COR-L47 (cell line): ENCODE results near the gene LRRC4C.
"Not testable (repeated sequence)": the region's sequence is repeated elsewhere in the genome, so short reads cannot be mapped to it uniquely, and the experiment has no call there.

Experiments used
- DNase-seq: peaks from one replicate; lab custom pipeline; 2025; lab: John Stamatoyannopoulos, UW

The LRRC4C gene

DNA sequence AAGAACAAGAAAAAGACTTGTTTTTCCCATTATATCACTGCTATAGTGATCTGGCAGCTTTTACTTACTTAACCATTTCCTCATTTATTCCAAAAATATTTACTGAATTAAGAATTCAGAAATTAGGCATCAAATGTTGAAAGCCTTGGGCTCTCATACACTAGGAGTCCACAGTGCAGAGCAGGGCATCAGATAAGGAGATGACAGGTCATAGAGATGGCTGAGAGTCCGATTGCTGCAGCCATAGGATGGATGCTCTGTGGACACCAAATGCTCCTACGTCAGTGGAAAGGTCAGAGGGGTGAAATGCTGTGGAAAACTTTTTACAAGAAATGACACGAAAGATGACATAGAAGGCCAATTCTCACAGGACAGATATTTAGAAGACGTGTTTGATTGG lies 771.1 kb downstream of the LRRC4C start:
- no peak for DNase-seq

- DNase-seq: no peak
These were observed 772.7 kb downstream of the LRRC4C start for GRCh38 chr11:40686765-40687164.

- DNase-seq: no peak
These were observed 776.4 kb downstream of the LRRC4C start for GRCh38 chr11:40683010-40683409.

DNA sequence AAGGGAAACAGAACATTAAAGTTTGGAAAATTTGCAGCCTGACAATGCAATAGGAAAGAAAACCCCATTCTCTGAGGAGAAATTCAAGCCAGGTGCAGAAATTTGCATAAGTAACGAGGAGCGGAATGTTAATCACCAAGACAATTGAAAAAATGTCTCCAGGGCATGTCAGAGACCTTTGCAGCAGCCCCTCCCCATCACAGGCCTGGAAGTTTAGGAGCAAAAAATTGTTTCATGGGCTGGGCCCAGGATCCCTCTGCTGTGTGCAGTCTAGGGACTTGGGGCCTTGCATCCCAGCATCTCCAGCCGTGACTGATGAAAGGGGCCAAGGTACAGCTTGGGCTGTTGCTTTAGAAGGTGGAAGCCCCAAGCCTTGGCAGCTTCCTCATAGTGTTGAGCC lies 780.2 kb downstream of the LRRC4C start:
- no peak for DNase-seq

DNA sequence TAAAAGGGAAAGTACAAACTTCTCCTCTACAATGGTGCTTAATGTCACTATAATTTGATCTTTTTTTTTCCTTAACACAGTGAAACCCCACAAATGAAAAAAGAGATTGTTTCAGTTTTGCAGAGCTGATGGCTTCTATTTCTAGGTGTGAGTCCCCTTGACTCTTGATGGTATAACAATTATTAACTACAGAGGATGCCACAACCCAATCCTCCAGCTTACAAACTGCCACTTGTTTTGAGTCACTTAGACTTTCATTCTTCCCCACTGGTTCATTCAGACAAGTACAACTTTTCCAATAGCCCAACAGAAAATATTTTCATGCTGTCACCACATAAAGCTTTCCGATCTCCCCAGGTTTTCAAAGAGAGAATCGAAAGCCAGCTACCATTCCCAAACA lies 812.2 kb downstream of the LRRC4C start:
- no peak for DNase-seq

DNA sequence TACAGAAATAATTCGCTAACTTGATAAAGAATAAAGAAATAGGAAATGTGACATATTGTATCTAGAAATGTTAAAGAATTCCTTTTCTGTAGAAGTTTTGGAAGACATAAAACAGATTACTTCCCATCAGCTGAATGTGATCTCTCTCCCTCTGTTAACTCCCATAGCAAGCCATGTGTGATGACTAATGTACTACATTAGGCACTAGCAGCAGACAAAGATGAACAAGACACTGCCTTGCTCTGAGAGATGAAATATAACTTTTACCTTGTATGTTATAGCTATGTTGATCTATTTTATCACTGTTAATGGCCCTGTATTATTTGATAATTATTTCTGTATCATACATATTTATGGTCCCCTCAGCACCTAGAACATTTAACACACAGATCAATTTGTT lies 817.2 kb downstream of the LRRC4C start:
- no peak for DNase-seq

DNA sequence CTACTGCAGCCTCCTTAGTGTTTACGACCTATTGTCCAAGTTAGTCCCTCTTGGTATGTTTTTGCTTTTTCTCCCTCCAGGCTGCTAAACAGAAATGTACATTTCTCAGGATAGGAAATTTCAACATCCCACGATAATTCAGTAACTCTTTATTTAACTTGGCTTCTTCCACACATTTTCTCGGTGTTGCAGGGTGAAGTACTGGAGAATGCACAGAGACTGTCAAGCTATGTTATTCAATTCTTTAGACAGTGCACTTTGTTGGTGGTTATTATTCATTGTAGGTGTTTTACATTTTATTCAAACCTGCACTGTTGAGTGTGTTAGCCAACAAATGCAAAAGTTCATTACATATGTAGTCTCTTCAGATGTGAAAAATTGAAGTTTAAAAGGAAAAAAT lies 839.8 kb downstream of the LRRC4C start:
- no peak for DNase-seq

- DNase-seq: no peak
These were observed 852.7 kb downstream of the LRRC4C start for GRCh38 chr11:40606800-40607199.

- DNase-seq: no peak
These were observed 856.4 kb downstream of the LRRC4C start for GRCh38 chr11:40602866-40603552.

DNA sequence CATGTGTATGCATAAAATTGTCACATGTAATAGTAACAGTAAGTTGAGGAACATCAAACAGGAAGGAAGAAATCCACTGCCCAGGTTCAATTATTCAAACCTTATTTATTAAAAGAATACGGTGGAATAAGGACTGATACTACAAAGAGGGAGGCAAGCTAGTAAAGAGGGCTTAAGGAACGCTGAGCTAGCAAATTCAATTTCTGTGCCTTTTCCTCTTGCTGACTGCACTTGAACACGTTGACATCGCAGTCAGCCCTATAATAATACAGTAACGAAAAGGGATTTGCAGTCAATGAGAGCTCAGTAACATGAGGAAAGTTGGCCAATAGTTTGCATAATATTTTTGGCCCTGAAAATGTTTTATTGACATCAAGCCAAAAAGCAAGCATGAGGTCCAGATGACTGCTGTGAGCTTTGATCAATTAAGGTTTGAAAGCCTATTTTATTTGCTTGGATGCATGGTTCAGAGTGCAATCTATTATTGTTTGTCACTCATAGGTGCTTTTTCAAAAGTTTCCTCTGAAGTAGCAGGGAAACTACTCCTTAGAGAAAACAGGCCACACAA lies 861.8 kb downstream of the LRRC4C start:
- no peak for DNase-seq

- DNase-seq: no peak
These were observed 886.1 kb downstream of the LRRC4C start for GRCh38 chr11:40573254-40573891.

DNA sequence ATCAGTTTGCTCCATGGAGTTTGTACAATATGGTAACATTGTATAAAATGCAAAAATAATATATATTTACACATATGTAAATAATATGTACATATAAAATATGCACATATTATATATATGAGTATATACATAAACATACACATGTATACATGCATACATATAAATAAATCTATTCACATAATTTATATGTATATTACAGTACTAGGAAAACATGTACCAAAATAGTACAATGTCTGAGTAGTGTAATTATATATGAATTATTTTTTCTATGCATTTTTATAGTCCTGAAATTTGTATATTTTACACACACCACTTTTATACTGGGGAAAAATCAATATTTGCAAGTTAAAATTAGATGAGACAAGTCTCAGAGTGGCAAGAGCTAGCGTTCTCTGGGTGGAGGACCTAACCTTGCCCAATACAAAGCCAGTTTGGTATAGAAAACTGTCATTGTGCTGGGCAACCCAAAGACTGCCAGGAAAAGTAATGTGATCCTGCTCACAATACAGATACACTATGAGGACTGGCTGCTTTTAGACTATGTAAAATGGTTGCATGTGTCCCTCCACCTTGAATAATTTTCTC lies 889.4 kb downstream of the LRRC4C start:
- no peak for DNase-seq

DNA sequence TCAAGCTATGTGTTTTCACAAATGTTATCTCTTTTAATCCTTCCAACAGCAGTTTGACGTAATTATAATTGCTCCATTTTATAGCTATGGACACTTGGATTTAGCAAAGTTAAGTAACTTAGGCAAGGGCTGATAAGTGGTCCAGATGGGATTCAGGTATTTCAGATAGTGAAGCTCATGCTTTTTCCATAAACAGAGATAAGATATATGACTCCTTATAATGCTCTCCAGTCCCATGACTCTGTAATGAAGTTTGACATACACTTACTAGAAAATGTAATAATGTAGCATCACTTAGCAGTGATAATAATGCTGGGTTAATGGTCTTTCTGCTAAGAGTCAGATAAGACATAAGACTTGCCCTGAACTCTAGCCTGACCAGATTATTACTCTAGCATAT lies 892.1 kb downstream of the LRRC4C start:
- DNase-seq: no peak

- no peak for DNase-seq
These were observed 915.3 kb downstream of the LRRC4C start for GRCh38 chr11:40544162-40544561.

DNA sequence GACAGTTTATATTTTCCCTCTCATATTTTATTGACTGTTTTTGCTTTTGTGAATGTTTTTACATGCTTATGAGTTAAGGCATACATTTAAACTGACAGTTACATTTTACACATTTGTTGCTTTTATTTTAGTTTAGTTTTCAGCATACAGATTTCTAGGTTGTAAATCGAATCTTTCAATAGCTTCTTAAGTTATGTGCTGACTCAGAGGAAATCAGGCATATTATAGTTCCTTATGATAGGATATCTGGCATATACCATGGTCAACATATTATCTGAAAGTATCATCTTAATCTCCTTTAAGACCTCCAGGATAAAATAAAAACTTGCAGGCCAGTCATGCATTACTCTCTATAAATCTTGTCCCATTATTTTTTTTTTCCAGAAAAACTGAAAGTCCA lies 916.6 kb downstream of the LRRC4C start:
- DNase-seq: no peak

- DNase-seq: no peak
These were observed 921.7 kb downstream of the LRRC4C start for GRCh38 chr11:40537734-40538133.

DNA sequence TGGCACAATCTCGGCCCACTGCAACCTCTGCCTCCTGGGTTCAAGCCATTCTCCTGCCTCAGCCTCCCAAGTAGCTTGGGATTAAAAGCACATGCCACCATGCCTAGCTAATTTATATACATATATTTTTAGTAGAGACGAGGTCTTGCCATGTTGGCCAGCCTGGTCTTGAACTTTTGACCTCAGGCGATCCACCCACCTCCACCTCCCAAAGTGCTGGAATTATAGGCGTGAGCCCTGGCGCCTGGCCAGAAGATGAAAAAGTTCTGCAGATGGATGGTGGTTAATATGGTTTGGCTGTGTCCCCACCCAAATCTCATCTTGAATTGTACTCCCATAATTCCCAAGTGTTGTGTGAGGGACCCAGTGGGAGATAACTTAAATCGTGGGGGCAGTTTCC lies 937.4 kb downstream of the LRRC4C start:
- DNase-seq: not testable (repeated sequence)

DNA sequence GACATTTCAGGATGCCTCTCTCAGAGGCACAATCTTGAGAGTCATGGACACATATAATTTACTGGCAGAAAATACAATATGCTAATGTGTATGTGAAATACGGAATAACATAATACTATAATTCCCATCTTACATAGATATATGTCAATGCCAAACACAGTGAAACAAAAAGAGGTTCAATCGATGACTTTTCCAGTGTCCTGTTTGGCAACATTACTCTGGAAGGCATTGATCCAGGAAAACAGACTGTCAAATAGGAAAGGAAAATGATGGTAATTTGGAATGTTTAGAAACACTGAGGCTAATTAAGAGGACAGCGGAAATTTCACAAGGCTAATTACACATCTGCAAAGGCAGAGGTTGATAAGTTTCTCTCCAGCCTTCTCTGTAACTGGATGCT lies 942.3 kb downstream of the LRRC4C start:
- no peak for DNase-seq

DNA sequence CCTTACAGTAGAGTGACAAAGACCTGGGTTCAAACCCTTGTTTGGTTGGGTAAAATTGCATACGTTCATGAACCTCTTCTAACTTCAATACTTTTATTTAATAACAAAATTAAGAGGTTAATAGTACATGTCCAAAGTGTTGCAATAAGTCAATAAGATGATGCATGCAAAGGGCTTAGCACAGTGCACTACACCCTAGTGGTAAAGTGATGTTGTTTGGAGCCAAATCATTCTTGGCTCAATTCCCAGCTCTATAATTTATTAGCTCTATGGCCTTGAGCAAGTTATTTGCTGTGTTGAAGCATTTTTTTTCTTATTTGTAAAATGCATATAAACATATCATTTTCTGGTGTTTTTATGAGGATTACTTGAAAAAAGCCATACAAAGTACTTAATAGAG lies 945.3 kb downstream of the LRRC4C start:
- DNase-seq: no peak

DNA sequence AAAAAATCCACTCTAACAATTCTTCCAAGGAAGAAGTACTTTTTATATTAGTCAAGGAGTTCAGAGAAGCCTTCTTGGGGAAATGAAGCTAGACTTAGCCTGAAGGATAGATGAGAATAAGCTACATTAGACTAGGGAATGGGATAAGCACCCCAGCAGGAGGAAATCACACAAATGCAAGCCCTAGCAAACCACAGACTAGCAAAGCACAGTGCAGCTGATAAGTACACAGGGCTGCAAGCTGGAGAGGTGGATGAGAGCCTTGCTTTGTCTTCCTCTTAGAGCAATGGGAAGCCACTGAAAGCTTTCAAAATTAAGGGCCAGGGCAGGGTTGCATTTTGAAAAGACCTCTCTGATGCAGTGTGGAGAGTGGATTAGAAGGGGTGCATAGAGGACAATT lies 946.2 kb downstream of the LRRC4C start:
- DNase-seq: no peak

DNA sequence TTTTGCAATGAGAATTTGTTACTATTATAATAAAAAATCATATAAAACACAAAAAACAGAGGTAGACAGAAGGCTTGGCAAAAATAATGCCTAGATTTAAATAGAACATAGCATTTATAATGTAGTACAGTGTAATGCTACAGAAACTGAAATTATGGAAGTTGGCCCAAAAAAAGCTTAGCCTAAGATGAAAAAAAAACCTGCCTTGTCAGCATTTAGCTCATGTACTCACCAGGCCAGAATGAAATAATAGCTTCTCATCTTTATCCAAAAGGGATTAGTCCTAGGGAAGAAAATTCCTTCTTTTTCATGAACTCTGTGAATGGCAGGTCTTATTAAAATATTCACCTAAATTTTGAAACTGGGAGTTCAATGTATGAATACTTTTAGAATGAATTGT lies 951.1 kb downstream of the LRRC4C start:
- DNase-seq: no peak

- no peak for DNase-seq
These were observed 953.2 kb downstream of the LRRC4C start for GRCh38 chr11:40506226-40506625.

DNA sequence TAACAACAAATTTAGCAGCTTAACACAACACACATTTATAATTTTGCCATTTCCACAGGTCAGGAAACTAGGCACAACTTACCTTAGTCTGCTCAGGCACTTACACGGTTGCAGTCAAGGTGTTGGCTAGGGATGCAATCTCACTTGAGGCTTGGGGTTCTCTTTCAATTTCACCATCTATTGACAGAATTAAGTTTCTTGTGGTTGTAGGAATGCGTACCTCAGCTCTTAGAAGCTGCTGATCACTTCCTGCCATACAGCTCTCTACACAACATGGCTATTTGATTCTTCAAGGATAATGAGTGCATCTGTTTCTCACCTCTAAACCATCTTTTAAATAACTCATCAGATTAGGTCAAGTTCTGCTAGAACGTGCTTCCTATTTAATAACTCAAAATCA lies 968.1 kb downstream of the LRRC4C start:
- no peak for DNase-seq
